Endothelial cell of umbilical vein (primary cell): Measurements from ENCODE around the gene TMEM40.

Source experiments
- CTCF ChIP-seq, 2 donors: IDR thresholded peaks; 1 replicate in 1 of 2; 2 replicates in 1 of 2; pipeline ENCODE4 v1.5.1; 2011; ENCODE audit warnings: low read length in 2 of 2, mild to moderate bottlenecking in 2 of 2, moderate library complexity in 2 of 2, control low read depth in 1 of 2, inconsistent platforms in 1 of 2, low read depth in 1 of 2; ENCODE audit not compliant: insufficient read depth in 1 of 2; ENCODE audit errors: extremely low read depth in 1 of 2
- EZH2 ChIP-seq: IDR thresholded peaks from 2 replicates; pipeline ENCODE4 v1.6.1; 2012; ENCODE audit warnings: borderline replicate concordance, low read depth, mild to moderate bottlenecking, moderate library complexity, low read length, inconsistent platforms; ENCODE audit not compliant: severe bottlenecking
- MAX ChIP-seq: IDR thresholded peaks from 2 replicates; pipeline ENCODE4 v1.6.1; 2011; ENCODE audit not compliant: insufficient read depth, insufficient read length

GRCh38 chr3:12759097-12759679, at the start of gene TMEM40:
- no peak for TF ChIP-seq CTCF (IDR thresholded peaks at IDR 0.05; ENCODE audit: extremely low read depth in 1 of 2, insufficient read depth in 1 of 2, low read depth in 1 of 2, low read length in 2 of 2)
- no peak for TF ChIP-seq EZH2
- no peak for TF ChIP-seq MAX
